Lung microvascular endothelial cell (primary cell): ENCODE data around the gene AMFR. TPM values are rescaled to one million over a fixed set of nuclear protein-coding genes. Genes with fewer than 3 reads are reported as not detected.

Source experiments
- DNase-seq, 2 donors: peaks; one replicate each; pipeline versions ENCODE4 v3.0.0 to v3.0.0-alpha.2; 2010; ENCODE audit warnings: low read depth in 2 of 2
- total RNA-seq: library from RNA; depleted of rRNA; stranded (reverse); fragments of >200 nt; gene quantifications from 2 replicates; pipeline ENCODE4 v1.2.1, GENCODE V29; 2014

AMFR gene
- total RNA-seq, 1 donor from 2014 or later, result 401 TPM

DNA sequence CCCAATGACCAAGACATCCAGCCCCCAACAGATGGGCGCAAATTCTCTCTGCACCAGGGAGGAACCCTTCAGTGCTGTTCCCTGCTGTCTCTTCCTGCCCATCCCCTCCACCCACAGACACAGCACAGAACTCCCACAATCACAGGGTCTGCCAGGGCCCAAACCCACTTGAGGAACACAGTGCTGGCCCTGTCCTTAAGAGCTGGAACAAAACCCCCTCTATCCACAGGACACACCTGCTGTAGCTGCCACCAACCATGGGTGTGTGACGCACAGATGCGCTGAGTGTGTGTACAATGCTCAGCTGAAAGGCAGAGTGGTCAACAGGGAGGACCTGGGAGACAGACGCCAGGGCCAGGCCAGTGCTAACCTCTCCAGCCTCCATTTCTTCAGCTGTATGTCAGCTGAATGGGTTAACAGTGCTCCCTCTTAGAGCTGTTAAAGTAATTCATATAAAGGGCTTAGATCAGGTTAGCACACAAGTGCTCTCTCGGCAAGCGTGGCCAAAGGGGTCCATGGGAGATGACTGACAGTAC lies 62.1 kb downstream of the AMFR start:
- DNase-seq, result no peak

DNA sequence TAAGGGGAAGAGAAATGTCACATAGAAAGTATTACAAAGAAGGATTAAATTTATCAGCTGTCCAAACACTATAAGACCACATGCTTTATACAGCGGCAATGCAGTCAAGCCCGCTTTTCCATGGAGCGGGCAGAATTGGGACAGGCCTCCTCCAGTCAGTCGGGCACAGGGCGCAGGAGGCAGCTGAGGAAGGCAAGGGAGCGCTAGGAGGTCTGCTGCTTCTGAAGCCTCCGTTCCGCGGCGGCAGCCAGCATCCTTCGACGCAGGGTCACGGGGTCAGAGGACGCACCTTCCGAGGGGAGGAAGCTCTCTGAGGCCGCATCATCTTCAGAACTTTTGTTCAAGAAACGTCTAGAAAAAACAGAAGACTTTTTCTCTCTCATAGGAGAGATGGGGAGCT lies 62.6 kb downstream of the AMFR start:
- DNase-seq, result no peak

GRCh38 chr16:56362057-56362655 lies 63.2 kb downstream of the AMFR start:
- no peak for DNase-seq

GRCh38 chr16:56360117-56361008 lies 65.0 kb downstream of the AMFR start:
- no peak for DNase-seq

DNA sequence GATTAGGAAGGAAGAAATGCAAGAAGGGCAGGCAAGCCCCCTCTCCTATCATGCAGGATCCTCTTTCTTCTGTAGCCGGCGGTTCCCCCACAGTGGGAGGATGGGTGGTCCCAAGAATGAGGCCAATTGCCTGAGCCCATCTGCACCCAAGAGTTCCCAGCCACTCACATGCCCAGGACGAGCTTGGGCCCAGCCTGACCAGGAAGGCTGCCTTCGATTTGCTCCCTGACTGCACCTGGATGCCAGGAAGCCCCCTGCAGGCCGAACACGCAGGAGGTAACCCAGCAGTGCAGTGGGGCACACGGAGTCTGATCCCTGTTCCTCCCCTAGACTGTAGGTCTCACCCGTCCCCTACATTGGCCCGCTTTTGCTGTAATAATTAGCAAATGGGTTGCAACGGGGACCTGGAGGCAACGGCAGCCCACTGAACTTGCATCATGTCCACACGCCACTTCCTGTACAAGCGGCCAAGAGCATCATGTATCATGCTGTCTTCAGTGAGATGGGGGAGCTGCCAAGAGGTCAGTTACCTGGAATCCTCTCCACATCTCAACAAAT lies 67.5 kb downstream of the AMFR start:
- DNase-seq, result no peak

GRCh38 chr16:56357241-56357764 lies 68.0 kb downstream of the AMFR start:
- peak; percentile 33 to 66 for DNase-seq

DNA sequence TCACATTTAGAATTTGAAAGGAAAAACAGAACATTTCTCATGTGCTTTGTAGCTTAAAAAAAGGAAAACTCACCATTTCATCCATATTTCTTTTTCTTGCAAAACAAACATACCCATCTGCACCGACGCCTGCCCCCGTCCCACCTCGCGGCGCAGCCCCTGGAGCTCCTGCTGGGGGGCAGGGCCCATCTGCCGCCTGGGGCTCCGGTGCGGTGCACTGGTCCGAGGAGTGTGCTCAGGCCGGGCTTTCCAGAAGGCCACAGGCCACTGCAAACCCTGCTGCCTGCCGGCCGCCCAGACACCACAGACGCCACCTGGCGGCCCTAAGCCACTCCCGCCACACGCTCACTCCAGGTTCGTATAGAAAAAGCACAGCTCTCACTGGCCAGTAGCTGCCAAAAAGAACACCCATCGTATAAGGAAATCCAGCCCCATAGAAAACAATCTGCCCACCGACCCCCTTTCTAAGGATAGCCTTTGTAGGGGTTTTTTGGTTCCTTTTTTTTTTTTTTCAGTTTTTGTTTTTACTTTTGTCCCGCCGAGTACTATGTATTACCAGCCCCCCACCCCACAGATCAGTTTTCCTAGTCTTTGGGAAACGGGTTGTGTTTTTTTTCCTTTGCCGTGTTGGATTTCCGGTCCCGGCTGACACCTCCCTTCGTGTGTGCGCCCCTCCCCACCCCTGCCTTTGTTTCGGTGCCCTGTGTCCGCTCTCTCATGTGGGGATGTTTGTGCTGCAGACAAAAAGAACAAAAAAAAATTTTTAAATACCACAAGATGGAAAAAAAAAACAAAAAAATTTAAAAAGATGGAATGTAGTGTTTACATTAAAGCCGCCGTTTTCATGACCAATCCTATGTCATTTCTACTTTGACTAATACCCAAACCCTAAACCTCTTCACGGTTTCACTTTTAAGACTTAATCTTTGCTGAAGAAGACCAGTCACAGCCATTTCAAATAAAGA lies 68.8 kb downstream of the AMFR start:
- DNase-seq, result peak; percentile 87 to 95

GRCh38 chr16:56355786-56356275 lies 69.5 kb downstream of the AMFR start:
- no peak for DNase-seq

- no peak for DNase-seq
These were observed 70.1 kb downstream of the AMFR start for GRCh38 chr16:56355221-56355620.

- DNase-seq, result no peak
These were observed 70.6 kb downstream of the AMFR start for GRCh38 chr16:56354746-56355145.

DNA sequence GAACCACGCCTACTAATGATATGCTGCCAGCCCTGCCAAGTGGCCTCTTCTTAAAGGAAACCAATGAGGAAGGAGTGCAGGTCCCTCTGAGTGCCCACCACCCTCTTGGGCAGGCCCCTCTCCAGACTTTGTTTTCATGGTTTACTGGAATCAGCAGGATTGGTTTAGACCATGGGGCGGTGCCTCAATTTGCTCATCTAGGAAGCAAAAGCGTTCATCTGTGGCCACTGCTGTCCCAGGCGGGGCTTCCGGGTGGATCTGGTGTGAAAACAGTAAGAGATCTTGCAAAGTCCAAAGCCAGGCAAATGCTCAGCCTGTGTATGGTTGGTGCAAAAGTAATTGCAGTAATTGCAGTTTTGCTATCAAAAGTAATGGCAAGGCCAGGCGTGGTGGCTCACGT lies 71.3 kb downstream of the AMFR start:
- DNase-seq, result no peak

DNA sequence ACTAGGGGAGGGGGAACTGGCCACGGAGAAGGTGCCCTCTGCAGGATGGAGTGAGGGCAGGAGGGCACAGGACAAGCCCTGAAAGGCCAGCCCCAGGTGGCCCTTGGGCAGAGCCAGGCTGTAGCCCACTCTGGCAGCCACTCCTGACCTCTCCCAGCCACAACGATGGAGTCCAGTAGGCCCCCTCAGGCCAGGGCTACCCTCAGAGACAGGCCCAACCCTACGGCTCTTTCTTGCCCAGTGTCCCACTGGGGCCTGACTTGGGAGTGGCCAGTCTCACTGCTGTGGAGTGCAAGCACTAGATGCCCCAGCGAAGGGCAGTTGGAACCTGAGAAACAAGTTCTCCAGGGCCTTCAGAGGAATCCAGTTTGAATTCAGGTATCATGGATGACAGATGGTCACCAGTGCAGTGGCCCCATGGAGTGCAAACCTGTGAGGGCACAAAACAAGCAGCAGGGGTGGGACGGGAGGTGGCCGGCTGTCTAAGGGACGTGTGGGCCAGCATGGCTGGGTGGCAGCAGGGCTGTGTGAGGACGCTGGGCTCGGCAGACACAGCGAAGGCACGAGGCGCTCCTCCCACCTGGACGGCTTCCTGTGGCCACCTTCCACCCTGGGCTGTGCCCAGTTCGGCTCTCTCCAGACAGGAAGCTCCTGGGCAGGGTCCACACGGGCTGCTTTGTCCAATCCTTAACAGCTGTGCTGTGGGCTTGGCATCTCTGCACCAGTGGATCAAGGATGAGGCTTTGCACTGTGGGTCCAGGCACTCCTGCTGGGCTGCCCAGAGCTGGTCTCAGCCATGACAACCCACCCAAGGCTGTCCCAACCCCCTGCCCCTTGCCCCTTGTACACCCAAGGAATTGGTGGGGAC lies 72.1 kb downstream of the AMFR start:
- DNase-seq, result no peak

- no peak for DNase-seq
These were observed 72.8 kb downstream of the AMFR start for GRCh38 chr16:56352351-56353053.

DNA sequence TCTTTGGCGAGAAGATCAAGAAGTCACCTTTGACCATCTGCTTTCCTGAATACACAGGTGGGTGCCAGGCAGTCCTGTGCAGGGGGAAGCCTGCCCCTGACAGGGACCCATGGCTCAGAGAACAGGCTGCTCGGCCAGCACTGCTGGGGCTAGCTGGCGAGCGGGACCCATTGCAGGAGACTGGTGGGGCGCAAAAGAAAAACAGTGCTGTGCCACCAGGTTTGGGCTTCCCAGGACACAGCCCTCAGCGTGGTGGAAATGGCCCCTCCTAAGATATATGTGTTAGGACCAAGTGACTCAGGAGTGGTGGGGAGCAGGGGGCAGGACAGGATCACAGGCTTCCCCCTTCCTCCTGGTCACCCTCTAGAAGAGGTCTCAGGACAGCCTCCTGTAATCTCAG lies 73.9 kb downstream of the AMFR start:
- DNase-seq, result no peak

- DNase-seq, result no peak
These were observed 74.6 kb downstream of the AMFR start for GRCh38 chr16:56350491-56351405.

DNA sequence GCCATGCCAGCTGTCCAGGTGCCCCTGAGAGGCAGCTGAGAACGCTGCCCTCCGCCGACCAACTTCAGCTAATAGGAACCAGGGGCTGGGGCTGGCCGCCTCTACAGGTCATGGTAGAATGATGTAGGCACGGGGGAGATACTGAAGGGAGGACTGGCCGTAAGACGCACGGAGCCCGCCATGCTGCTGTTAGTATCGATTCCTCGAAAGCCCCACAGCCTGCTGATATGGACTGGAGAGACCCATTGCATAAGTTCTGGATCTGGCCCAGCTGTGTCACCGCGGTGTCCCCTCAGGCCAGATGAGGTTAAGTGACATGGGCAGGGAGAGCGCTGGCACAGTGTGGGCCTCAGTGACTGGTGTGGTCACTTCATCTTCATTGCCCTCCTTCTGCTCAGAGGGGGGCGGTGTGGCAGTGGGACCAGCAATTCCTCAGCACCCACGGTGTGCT lies 75.6 kb downstream of the AMFR start:
- no peak for DNase-seq

DNA sequence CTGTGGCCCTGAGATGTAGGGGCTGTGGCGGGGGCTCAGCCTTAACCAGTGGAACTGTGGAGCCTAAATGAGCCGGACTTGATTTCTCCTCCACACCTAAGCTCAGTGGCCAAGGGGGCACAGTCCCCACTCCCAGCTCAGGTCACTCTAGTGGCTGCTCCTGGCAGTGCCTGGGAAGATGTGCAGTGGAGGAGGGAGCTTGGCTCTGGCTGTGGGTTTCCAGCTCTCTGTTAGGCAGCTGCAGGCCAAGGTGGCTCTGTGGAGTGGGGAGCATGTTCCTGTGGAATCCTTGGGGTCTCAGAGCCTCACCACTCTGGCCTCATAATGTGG lies 76.3 kb downstream of the AMFR start:
- no peak for DNase-seq
